Endothelial cell of umbilical vein (primary cell): ENCODE results near the gene TRMO. TPM values are rescaled to one million over a fixed set of nuclear protein-coding genes. Genes with fewer than 3 reads are reported as not detected.

Experiments used
- BruUV-seq: library from RNA; stranded (reverse); fragments of 400-500 nt; replicated peaks from 2 replicates; lab custom pipeline; 2021; lab: Mats Ljungman, UMichigan
- CTCF ChIA-PET: fragments of 300-600, 350-600 bp; sonication (Branson Sonifier 250); formaldehyde crosslinking; loops from one replicate; lab custom pipeline; 2021; ENCODE audit warnings: antibody characterized with exemption, inconsistent platforms; lab: Charles Lee
- POLR2A ChIA-PET: fragments of 300-600, 350-600 bp; sonication (Branson Sonifier 250); formaldehyde crosslinking; loops from one replicate; lab custom pipeline; 2021; ENCODE audit warnings: antibody characterized with exemption, inconsistent platforms; lab: Charles Lee
- DNase-seq: peaks from one replicate; pipeline ENCODE4 v3.0.0-alpha.2; 2011; ENCODE audit warnings: low read depth, low spot score
- FAIRE-seq: peaks from 2 replicates; lab custom pipeline; 2011; peaks lifted over from hg19 to GRCh38; lab: Jason Lieb, UNC
- H2AFZ ChIP-seq: 2 replicates; pipeline ENCODE4 v1.6.0; 2012; ENCODE audit warnings: low read depth, low read length, control low read depth, inconsistent platforms
- H3K27ac ChIP-seq: 2 replicates; pipeline ENCODE4 v1.5.1; 2011; ENCODE audit warnings: low read depth, mild to moderate bottlenecking, control low read depth, low read length, moderate library complexity; ENCODE audit not compliant: insufficient read depth
- H3K27me3 ChIP-seq, 2 experiments: 2 replicates each; pipeline versions ENCODE4 v1.6.0 to v1.6.1; 2011; ENCODE audit warnings: low read length in 2 of 2, mixed read lengths in 1 of 2; ENCODE audit not compliant: control insufficient read depth in 2 of 2, insufficient read depth in 2 of 2
- H3K36me3 ChIP-seq, 2 experiments: 2 replicates in 1 of 2; 3 replicates in 1 of 2; pipeline ENCODE4 v1.5.1; 2011; ENCODE audit warnings: low read length in 2 of 2, mild to moderate bottlenecking in 1 of 2, moderate library complexity in 1 of 2; ENCODE audit not compliant: control insufficient read depth in 2 of 2, insufficient read depth in 2 of 2; ENCODE audit errors: extremely low read depth in 1 of 2
- H3K4me1 ChIP-seq: 3 replicates; pipeline ENCODE4 v1.5.1; 2011; ENCODE audit warnings: mild to moderate bottlenecking, low read length; ENCODE audit not compliant: control insufficient read depth, insufficient read depth; ENCODE audit errors: extremely low read depth
- H3K4me2 ChIP-seq: 2 replicates; pipeline ENCODE4 v1.6.1; 2011; ENCODE audit warnings: low read length, control low read depth, mixed read lengths; ENCODE audit not compliant: insufficient read depth
- H3K4me3 ChIP-seq, 3 experiments: fragments of 200-600 bp in 1 of 3; sonication (generic), shearing (Covaris generic) in 1 of 3; replicated peaks in 1 of 3; 2 replicates each; pipeline ENCODE4 v1.5.1; 2011 to 2016; ENCODE audit warnings: control low read depth in 3 of 3, low read length in 3 of 3, mild to moderate bottlenecking in 2 of 3, inconsistent platforms in 1 of 3, low read depth in 1 of 3, moderate library complexity in 1 of 3; ENCODE audit not compliant: insufficient read depth in 1 of 3
- H3K79me2 ChIP-seq: 2 replicates; pipeline ENCODE4 v1.6.0; 2012; ENCODE audit warnings: low read length, inconsistent platforms; ENCODE audit not compliant: control insufficient read depth, insufficient read depth
- H3K9ac ChIP-seq: replicated peaks from 2 replicates; pipeline ENCODE3; 2011; ENCODE audit warnings: low read length, control low read depth; ENCODE audit not compliant: insufficient read depth; ENCODE audit errors: extremely low read depth
- H3K9me1 ChIP-seq: replicated peaks from 3 replicates; pipeline ENCODE4 v1.6.0; 2011; ENCODE audit warnings: mild to moderate bottlenecking, low read length; ENCODE audit not compliant: control insufficient read depth, insufficient read depth; ENCODE audit errors: extremely low read depth
- H3K9me3 ChIP-seq: replicated peaks from 2 replicates; pipeline ENCODE4 v1.5.1; 2012; ENCODE audit warnings: low read length, inconsistent platforms; ENCODE audit not compliant: control insufficient read depth, insufficient read depth
- H4K20me1 ChIP-seq: replicated peaks from 2 replicates; pipeline ENCODE3; 2011; ENCODE audit warnings: mild to moderate bottlenecking, low read length; ENCODE audit not compliant: control insufficient read depth, insufficient read depth; ENCODE audit errors: extremely low read depth
- EZH2 ChIP-seq: IDR thresholded peaks from 2 replicates; pipeline ENCODE4 v1.6.1; 2012; ENCODE audit warnings: borderline replicate concordance, low read depth, mild to moderate bottlenecking, moderate library complexity, low read length, inconsistent platforms; ENCODE audit not compliant: severe bottlenecking
- FOS ChIP-seq: IDR thresholded peaks from 2 replicates; pipeline ENCODE4 v1.6.1; 2011; ENCODE audit warnings: mild to moderate bottlenecking, low read length, moderate library complexity, borderline replicate concordance; ENCODE audit not compliant: insufficient read depth
- GATA2 ChIP-seq: IDR thresholded peaks from 2 replicates; pipeline ENCODE4 v1.7.0; 2011; ENCODE audit warnings: low read depth, mild to moderate bottlenecking, moderate library complexity, mixed read lengths, low read length; ENCODE audit not compliant: insufficient read length, insufficient read depth
- JUN ChIP-seq: IDR thresholded peaks from 2 replicates; pipeline ENCODE4 v1.6.1; 2011; ENCODE audit warnings: borderline replicate concordance, low read depth; ENCODE audit not compliant: insufficient read length, insufficient read depth
- MYC ChIP-seq: IDR thresholded peaks from one replicate; pipeline ENCODE4 v1.6.1; 2011; ENCODE audit warnings: mild to moderate bottlenecking, low read depth, low read length
- POLR2A ChIP-seq: IDR thresholded peaks from 2 replicates; pipeline ENCODE4 v1.6.1; 2012; ENCODE audit warnings: low read depth, mild to moderate bottlenecking, control low read depth, low read length
- POLR2AphosphoS5 ChIP-seq: IDR thresholded peaks from 2 replicates; pipeline ENCODE4 v1.6.1; 2012; ENCODE audit warnings: low read depth, mild to moderate bottlenecking, control low read depth, low read length, moderate library complexity; ENCODE audit not compliant: insufficient read depth
- dilution Hi-C: fragments of 300-500 bp; cut with MboI; formaldehyde crosslinking; loops from one replicate; pipeline ENCODE4 v1.15.0; 2019; ENCODE audit warnings: low sequenced_read_pairs; ENCODE audit not compliant: extremely low pct_ligation_motif_present
- intact Hi-C: fragments of 100-400 bp; cut with micrococcal nuclease; formaldehyde crosslinking; loops from one replicate; pipeline ENCODE4 v1.10.0; 2022
- polyA plus RNA-seq, 4 experiments: library from polyadenylated mRNA; depleted of rRNA in 3 of 4; stranded (reverse) in 3 of 4; unstranded in 1 of 4; fragments of >200 nt; gene quantifications; 2 replicates each; pipeline versions ENCODE4 v1.2.1 to v1.2.3, GENCODE V29; 2011 to 2012; ENCODE audit warnings: missing spikeins in 1 of 4
- total RNA-seq: library from RNA; stranded (reverse); gene quantifications from 2 replicates; pipeline ENCODE4 v1.2.3, GENCODE V29; 2021
- TF ChIP-seq, protein P1 (sequence below): IDR thresholded peaks from 2 replicates; pipeline ENCODE4 v1.6.1; 2011; ENCODE audit not compliant: insufficient read depth, insufficient read length
- TF ChIP-seq, protein P2 (sequence below), 2 donors: IDR thresholded peaks; 1 replicate in 1 of 2; 2 replicates in 1 of 2; pipeline ENCODE4 v1.5.1; 2011; ENCODE audit warnings: low read length in 2 of 2, mild to moderate bottlenecking in 2 of 2, moderate library complexity in 2 of 2, control low read depth in 1 of 2, inconsistent platforms in 1 of 2, low read depth in 1 of 2; ENCODE audit not compliant: insufficient read depth in 1 of 2; ENCODE audit errors: extremely low read depth in 1 of 2

TRMO gene
- total and polyA plus RNA-seq, 2 donors (not counting 3 experiments of a cell fraction or from before 2014, with no cell fraction given) = 10.1 to 11.9 TPM

DNA sequence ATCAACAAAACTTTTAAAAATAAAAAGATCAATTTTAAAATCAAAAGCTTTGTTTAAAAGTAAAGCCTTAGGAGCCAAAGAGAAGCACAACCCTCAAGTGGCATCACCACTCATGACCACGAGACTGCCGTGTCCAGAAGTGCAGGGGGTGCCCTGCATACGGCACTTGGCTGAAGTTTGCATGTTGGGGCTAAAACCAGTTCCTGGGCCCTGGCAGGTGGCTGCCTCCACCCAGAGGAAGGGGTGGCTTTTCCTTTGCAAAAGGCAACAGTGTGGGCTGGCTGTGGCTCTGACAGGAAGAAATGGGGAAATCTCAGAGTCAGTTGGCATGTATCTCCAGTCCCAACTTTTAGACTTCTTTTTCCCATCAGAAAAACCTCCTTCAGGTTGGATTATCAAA lies 15.3 kb downstream of the TRMO start:
- Histone ChIP-seq H3K9ac (no peak overlapping the region), H3K79me2 (no peaks in the 10 kb centered on the region), H3K36me3 (peaks cover 0 to 6% of the 10 kb centered on the region in 2 experiments), H3K27me3 (no peaks in the 10 kb centered on the region), H3K9me3 (no peaks in the 10 kb centered on the region), H2AFZ (no peak overlapping the region), H3K4me1 (peaks cover 7% of the 10 kb centered on the region), H3K9me1 (no peaks in the 10 kb centered on the region), H3K4me3 (no peak overlapping the region), H3K27ac (no peak overlapping the region), H3K4me2 (no peak overlapping the region), H4K20me1 (no peaks in the 10 kb centered on the region)
- ChIA-PET POLR2A (no interaction called here), CTCF (interaction anchor here (1.2 to 3.3 kb wide), 3 partner anchors 10 to 199 kb away, joined by 3 to 24 read pairs (median 3); no protein-coding TSS in a partner anchor)
- FAIRE-seq (no peak), DNase-seq (no peak)
- TF ChIP-seq GATA2 = no peak
- no peak for TF ChIP-seq POLR2AphosphoS5
- TF ChIP-seq, protein P1, sequence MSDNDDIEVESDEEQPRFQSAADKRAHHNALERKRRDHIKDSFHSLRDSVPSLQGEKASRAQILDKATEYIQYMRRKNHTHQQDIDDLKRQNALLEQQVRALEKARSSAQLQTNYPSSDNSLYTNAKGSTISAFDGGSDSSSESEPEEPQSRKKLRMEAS = no peak
- TF ChIP-seq EZH2 = no peak
- TF ChIP-seq, protein P2, sequence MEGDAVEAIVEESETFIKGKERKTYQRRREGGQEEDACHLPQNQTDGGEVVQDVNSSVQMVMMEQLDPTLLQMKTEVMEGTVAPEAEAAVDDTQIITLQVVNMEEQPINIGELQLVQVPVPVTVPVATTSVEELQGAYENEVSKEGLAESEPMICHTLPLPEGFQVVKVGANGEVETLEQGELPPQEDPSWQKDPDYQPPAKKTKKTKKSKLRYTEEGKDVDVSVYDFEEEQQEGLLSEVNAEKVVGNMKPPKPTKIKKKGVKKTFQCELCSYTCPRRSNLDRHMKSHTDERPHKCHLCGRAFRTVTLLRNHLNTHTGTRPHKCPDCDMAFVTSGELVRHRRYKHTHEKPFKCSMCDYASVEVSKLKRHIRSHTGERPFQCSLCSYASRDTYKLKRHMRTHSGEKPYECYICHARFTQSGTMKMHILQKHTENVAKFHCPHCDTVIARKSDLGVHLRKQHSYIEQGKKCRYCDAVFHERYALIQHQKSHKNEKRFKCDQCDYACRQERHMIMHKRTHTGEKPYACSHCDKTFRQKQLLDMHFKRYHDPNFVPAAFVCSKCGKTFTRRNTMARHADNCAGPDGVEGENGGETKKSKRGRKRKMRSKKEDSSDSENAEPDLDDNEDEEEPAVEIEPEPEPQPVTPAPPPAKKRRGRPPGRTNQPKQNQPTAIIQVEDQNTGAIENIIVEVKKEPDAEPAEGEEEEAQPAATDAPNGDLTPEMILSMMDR (IDR thresholded peaks at IDR 0.05; ENCODE audit: extremely low read depth in 1 of 2, insufficient read depth in 1 of 2, low read depth in 1 of 2, low read length in 2 of 2) = no peak
- TF ChIP-seq POLR2A = no peak
- TF ChIP-seq FOS = no peak
- no peak for TF ChIP-seq JUN
- no peak for TF ChIP-seq MYC
- BruUV-seq = no TSS peak
- dilution Hi-C loops (no loop called here), intact Hi-C loops (no loop called here)
